Fibroblast of the aortic adventitia (primary cell): Measurements from ENCODE around the gene KIAA0513. TPM values are rescaled to one million over a fixed set of nuclear protein-coding genes. Genes with fewer than 3 reads are reported as not detected.

Experiments
- DNase-seq: peaks from one replicate; pipeline ENCODE4 v3.0.0-alpha.2; 2010; ENCODE audit warnings: low read depth
- H3K4me3 ChIP-seq: 2 replicates; pipeline ENCODE4 v1.5.1; 2011; ENCODE audit warnings: low read depth, mild to moderate bottlenecking, control low read depth, low read length, moderate library complexity
- CTCF ChIP-seq: IDR thresholded peaks from 2 replicates; pipeline ENCODE4 v1.5.1; 2011; ENCODE audit warnings: mild to moderate bottlenecking, low read length, control low read depth, inconsistent platforms; ENCODE audit not compliant: insufficient read depth
- total RNA-seq: library from RNA; depleted of rRNA; stranded (reverse); fragments of >200 nt; gene quantifications from 2 replicates; pipeline ENCODE4 v1.2.3, GENCODE V29; 2012; ENCODE audit warnings: low replicate concordance

Gene KIAA0513
- total RNA-seq, 1 donor: 28.3 TPM

- H3K4me3 ChIP-seq: no peak overlapping the region
- TF ChIP-seq CTCF: no peak
- no peak for DNase-seq
Observed at GRCh38 chr16:85067426-85067825, 39.8 kb downstream of the KIAA0513 start.

GRCh38 chr16:85068746-85069145 lies 41.2 kb downstream of the KIAA0513 start:
- no peak for TF ChIP-seq CTCF
- no peak overlapping the region for H3K4me3 ChIP-seq
- DNase-seq: no peak

- no peak for DNase-seq
Observed at GRCh38 chr16:85069171-85069570, 41.6 kb downstream of the KIAA0513 start.

GRCh38 chr16:85072076-85072860 lies 44.7 kb downstream of the KIAA0513 start:
- no peak overlapping the region for H3K4me3 ChIP-seq
- TF ChIP-seq CTCF: no peak
- DNase-seq: no peak

More at GRCh38 chr16:85069171-85069570, 41.6 kb downstream of the KIAA0513 start:
- H3K4me3 ChIP-seq: no peak overlapping the region
- no peak for TF ChIP-seq CTCF

- peak; percentile 94 for DNase-seq
Observed at GRCh38 chr16:85072947-85073346, 45.4 kb downstream of the KIAA0513 start.

GRCh38 chr16:85074225-85074914 lies 46.8 kb downstream of the KIAA0513 start:
- H3K4me3 ChIP-seq: no peak overlapping the region
- DNase-seq: no peak
- TF ChIP-seq CTCF: no peak

More at GRCh38 chr16:85072947-85073346, 45.4 kb downstream of the KIAA0513 start:
- TF ChIP-seq CTCF: no peak
- H3K4me3 ChIP-seq: no peak overlapping the region
